Measurements from ENCODE around the gene IPO11.

Gene IPO11

GRCh38 chr5:62412549-62413329, at the start of gene IPO11:
TSS of gene IPO11 (plus strand) at chr5:62412763. CDS start at chr5:62437280, 24,517 bp downstream.
- DNase-seq: peak; percentile 98 to 99

- DNase-seq: peak in 1 of 2 experiments; percentile 5
Measured at GRCh38 chr5:62369039-62369438, 43.5 kb upstream of the IPO11 start.

DNA sequence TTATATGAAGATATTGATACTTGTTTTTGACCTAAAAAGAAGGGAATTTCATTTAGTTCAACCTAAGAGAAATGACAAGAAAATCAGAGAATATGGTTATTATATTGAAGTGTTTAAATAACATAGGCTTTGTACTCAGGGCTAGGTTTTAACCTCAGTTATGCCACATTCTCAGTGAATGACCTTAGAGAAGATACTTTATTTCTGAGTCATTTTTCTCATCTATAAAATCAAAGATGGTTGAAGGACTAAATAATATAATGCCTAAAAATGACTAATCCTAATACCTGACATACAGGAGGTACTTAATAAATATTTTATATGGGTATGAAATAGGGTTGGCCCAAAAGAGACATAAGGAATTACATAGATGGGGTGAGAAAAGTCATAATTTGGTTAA, 41.2 kb upstream of the IPO11 start:
- DNase-seq: no peak

DNA sequence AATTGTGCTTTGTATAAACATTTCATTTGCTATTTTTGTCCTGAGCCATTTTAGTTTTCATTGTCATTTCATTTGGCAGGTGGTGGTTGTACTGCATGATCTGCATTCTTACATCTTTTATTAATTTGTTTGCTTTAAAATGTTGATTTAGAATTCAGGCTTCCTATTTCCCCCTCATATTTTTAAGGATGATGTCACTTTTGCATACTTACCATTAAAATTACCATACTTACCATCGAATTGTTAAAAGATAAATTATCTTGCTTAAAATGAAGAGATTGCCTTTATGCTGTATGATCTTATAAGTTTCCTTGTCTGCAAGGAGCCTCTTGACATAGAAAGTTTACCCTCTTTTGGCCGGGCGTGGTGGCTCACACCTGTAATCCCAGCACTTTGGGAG, 40.0 kb upstream of the IPO11 start:
- DNase-seq: no peak

DNA sequence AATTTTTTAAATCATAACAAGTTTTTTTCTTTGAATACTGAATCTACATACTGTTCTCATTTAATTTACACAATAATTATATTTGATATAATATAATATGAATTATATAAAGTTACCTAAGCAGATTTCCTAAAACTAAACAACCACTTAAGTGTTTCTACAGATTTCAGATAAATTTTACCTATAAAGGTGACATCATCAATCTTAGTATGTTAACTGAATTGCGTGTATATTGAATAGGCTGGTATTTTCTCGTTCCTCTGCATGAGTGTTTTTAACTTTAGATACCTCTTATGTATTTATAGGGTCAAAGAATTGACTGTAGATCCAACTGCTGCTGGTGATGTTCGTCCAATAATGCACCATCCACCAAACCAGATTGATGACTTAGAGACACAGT, 39.2 kb upstream of the IPO11 start:
- DNase-seq: no peak

- no peak for DNase-seq
Measured at GRCh38 chr5:62374090-62374489, 38.5 kb upstream of the IPO11 start.

GRCh38 chr5:62375627-62376026, 36.9 kb upstream of the IPO11 start:
- no peak for DNase-seq

DNA sequence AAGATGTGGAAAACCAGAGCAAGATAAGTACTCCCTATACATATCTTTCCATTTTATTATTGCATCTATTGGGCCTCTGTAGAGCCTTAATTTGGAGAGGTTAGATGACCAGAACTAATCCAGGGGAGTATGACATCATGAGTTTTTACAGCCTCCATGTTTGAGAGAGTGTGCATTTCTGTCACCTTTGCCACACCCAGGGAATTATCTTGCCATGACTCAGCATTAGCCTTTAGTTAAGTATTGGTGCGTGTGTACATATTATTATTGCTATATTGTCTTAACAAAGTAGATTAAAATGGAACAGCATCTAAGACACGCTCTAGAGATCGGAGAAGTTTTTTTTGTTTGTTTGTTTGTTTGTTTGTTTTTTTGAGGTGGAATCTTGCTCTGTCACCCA, 36.5 kb upstream of the IPO11 start:
- no peak for DNase-seq

DNA sequence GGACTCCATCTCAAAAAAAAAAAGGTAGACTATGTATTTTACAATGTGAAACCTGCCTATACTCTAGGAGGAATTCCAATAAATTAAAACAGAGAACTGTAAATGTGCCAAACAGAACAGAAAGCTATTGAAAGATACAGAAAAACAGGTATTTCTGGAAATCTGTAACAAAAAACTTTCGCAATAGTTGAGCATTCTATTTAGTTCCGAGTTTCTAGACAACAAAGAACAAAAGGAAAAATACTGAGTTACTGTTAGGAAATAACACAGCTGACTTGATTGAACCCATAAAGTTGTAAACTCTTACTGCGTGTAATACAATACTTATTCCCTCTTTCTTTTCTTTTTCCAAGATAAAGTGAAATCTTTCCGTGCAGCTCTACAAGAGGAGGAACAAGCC, 27.4 kb upstream of the IPO11 start:
- no peak for DNase-seq

- DNase-seq: no peak
Measured at GRCh38 chr5:62385816-62386400, 26.7 kb upstream of the IPO11 start.

- no peak for DNase-seq
Measured at GRCh38 chr5:62386824-62387223, 25.7 kb upstream of the IPO11 start.

DNA sequence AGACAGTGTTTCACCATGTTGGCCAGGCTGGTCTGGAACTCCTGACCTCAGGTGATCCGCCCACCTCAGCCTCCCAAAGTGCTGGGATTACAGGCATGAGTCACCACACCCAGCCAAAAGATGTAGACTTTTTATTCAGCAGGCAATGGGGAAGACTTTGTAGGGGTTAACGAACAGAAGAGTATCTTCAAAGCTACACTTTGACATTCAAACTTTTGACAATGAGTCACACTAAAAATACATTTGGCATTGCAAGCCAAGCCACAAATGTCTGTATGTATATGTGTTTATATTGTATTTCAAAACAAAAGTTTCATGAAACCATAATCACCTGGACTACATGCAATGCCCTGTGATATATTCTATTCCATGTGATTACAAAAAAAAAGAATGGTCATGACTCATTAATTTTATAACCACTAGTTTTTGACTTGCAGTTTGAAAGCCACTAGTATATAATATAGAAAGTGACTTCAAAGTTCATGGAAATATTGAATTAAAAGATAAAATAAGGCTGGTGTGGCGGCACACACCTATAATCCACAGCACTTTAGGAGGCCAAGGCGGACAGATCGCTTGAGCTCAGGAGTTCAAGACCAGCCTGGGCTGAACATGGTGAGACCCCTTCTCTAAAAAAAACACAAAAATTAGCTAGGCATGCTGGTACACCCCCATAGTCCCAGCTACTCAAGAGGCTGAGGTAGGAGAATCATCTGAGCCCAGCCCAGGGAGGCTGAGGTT, 17.2 kb upstream of the IPO11 start:
- no peak for DNase-seq

DNA sequence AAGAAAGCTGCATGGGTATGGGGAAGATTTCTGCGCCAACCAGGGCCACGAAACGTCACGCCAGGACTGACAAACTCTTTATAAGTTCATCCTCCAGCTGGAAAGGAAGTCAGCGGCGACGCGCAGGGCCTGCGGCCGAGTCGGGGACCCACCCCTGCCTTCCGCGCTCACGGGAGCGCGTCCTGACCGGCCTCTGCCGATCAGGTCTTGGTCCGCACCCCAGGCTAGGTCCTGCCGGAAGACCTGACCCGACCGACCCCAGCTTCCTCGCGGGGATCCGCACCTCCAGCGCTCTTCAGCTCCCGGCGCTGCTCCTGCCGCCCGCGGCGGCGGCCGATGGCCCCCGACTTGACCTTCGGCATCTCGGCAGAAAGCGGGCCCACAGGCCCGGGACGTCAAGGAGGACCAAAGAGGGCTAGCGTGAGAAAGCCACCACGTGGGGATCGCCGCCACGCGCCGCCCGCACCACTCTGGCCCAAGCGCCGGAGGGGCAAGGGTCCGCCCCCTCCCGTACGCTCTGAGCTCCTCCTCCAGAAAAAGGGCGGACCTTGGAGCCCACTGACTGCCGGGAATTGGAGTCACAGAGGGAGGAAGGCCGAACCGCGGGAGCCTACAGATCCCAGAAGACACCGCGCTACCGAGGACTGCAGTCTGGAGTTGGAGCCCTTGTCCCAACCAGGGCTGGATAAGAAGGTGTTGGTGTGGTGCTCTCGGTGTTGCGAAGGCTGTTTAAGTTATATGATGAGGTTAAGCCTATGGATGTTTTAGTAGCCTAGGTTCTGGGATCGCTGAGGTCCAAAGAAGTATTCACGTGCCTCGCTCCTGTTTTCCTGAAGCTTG, 8.9 kb upstream of the IPO11 start, which contains the start of gene DIMT1:
DIMT1 (minus strand) TSS at position 495 of the 840 bp plus-strand sequence; CDS start at position 362, 133 bp downstream.
- peak; percentile 99 for DNase-seq

DNA sequence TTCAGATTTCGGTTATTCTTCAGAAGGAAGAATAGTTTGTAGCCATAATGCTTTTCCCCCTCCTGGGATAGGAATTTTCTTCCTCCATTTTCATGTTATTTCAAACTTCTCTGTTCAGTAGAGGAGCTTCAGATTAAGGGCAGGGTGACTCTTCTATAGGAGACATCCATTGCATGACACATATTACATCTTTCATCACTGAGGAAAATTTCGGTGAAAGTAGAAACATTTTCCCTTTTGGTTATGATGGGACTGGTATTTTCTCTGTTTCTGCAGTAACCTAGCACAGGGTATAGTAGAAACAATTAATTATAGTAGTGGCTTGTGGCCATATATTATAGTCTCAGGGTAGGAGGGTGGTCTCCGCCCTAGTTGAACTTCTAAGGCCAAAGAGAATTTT, 1.1 kb downstream of the IPO11 start:
- no peak for DNase-seq

DNA sequence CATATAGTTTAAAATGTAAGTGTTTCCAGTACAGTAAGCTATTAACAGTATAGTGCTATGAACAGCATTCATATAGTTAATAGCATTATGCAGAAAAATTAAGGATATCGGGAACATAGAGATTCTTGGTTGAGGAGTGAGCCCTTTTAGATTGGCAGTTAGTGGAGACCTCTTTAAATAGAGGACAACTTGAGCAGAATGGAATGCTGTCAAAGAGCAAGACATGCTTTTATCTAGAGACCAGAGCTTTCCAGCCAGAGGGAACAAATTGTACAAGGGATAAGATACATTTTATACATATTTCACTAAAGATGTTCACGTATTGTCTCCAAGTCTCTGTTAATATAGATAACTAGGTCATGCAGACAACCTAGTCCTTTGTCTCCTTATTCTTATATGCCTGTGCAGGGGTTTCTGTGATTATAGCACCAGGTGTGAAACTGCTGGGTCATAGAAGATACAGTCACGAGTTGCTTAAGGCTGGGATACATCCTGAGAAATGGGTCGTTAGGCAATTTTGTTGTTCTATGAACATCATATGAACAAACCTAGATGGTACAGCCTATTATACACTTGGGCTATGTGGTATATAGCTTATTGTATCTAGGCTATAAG, 6.0 kb downstream of the IPO11 start:
- no peak for DNase-seq

GRCh38 chr5:62419609-62420008, 7.0 kb downstream of the IPO11 start:
- no peak for DNase-seq

GRCh38 chr5:62421414-62421813, 8.9 kb downstream of the IPO11 start:
- DNase-seq: no peak

DNA sequence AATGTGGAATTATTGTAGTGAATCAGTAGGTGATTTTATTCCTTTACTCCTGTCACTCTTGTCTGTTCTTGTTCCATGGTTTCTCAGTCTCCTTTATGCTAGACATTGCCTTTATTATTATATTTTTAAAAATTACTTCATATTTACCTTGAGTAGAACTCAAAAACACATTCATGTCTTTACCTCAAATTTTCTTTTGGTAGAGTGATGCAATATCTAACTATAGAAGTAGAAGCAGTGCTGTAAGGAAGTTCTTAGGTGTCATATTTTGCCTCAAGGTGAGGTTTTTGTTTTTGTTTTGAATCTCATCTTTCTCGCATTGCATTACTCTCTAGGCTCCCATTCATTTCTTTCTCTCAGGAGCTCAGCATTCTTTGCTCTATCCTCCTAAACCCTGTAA, 12.2 kb downstream of the IPO11 start:
- DNase-seq: no peak

GRCh38 chr5:62431735-62432620, 19.4 kb downstream of the IPO11 start:
- peak in 1 of 2 experiments; percentile 30 for DNase-seq

DNA sequence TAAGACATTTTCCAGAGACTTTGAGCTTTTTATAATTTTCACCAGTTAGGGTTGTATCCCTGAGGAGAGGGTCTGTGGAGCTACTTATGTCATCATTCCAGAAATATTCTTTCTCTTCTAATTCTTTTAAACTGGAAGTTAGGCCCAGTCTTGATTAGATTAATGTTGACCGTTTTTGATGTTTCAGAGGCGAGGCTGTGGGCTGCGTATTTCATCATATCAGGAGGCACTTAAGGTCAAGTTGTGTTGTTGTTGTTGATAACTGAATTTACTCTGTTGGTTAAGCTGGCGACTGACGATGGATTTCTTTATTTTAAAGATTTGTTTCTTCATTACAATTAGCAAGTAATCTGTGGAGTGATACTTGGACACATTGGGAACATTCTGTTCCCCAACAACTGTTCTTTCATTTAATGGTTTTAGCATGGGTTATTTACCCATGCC, 20.1 kb downstream of the IPO11 start:
- no peak for DNase-seq

DNA sequence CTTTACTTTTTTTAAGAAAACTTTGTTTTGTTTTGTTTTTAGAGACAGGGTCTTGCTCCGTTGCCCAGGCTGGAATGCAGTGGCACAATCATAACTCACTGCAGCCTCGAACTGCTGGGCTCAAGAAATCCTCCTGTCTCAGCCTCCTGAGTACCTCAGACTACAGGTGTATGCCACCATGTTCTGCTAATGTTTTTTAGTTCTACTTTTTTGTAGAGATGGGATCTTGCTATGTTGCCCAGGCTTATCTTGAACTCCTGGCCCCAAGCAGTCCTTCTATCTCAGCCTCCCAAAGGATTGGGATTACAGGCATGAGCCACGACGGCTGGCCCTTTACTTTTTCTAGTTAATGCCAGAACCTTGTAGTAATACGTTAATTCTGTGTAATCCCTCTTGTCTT, 36.0 kb downstream of the IPO11 start:
- DNase-seq: no peak

Measured in Kasumi-1 (cell line).